B cell (primary cell): ENCODE data around the gene MORN1. TPM values are rescaled to one million over a fixed set of nuclear protein-coding genes. Genes with fewer than 3 reads are reported as not detected.

Experiments used
- ATAC-seq: fragments of 200-7000 bp; cut with Tn5 transposase; one replicate; pipeline ENCODE4 v1.10.0; 2021; ENCODE audit warnings: low read depth, mild to moderate bottlenecking, moderate number of reproducible peaks, moderate library complexity
- CTCF ChIA-PET: fragments of 350-600 bp; sonication (Branson Sonifier 250); formaldehyde crosslinking; loops from one replicate; lab custom pipeline; 2021; ENCODE audit warnings: antibody characterized with exemption, inconsistent platforms; lab: Charles Lee
- POLR2A ChIA-PET: fragments of 350-600 bp; sonication (Branson Sonifier 250); formaldehyde crosslinking; loops from one replicate; lab custom pipeline; 2021; ENCODE audit warnings: antibody characterized with exemption; lab: Charles Lee
- DNase-seq: peaks from one replicate; pipeline ENCODE4 v3.0.0; 2013
- H2AFZ ChIP-seq: 2 replicates; pipeline ENCODE4 v1.6.1; 2012; ENCODE audit warnings: mild to moderate bottlenecking, low read depth, low read length; ENCODE audit not compliant: insufficient read depth, poor library complexity, severe bottlenecking
- H3K27ac ChIP-seq, 2 donors: 1 replicate in 1 of 2; 2 replicates in 1 of 2; pipeline ENCODE4 v1.5.1; 2012 to 2013; ENCODE audit warnings: low read length in 2 of 2, mild to moderate bottlenecking in 2 of 2, moderate library complexity in 1 of 2
- H3K27me3 ChIP-seq, 4 experiments: fragments of 200-600 bp in 1 of 4; sonication (generic) in 1 of 4; replicated peaks in 1 of 4; 1 replicate in 2 of 4; 2 replicates in 2 of 4; pipeline versions ENCODE4 v1.6.1 to v1.7.0; 2013 to 2016; ENCODE audit warnings: low read length in 3 of 4, mild to moderate bottlenecking in 2 of 4, mixed read lengths in 1 of 4, moderate library complexity in 1 of 4; ENCODE audit not compliant: insufficient read depth in 4 of 4, control insufficient read depth in 3 of 4; ENCODE audit errors: control extremely low read depth in 1 of 4
- H3K36me3 ChIP-seq, 2 experiments: replicated peaks in 1 of 2; 1 replicate in 1 of 2; 2 replicates in 1 of 2; pipeline versions ENCODE4 v1.6.1 to v1.7.1; 2013; ENCODE audit warnings: low read length in 1 of 2; ENCODE audit not compliant: insufficient read depth in 2 of 2, control insufficient read depth in 1 of 2; ENCODE audit errors: control extremely low read depth in 1 of 2, extremely low read depth in 1 of 2
- H3K4me1 ChIP-seq, 2 donors: fragments of 200-600 bp in 1 of 2; sonication (generic) in 1 of 2; 1 replicate in 1 of 2; 2 replicates in 1 of 2; pipeline versions ENCODE4 v1.5.1 to v1.6.1; 2013 to 2017; ENCODE audit warnings: low read length in 2 of 2; ENCODE audit not compliant: control insufficient read depth in 2 of 2, insufficient read depth in 2 of 2
- H3K4me2 ChIP-seq: replicated peaks from 2 replicates; pipeline ENCODE3; 2012; ENCODE audit warnings: mild to moderate bottlenecking, low read depth, low read length; ENCODE audit not compliant: poor library complexity, severe bottlenecking
- H3K4me3 ChIP-seq, 5 experiments: fragments of 200-600 bp in 1 of 5; sonication (generic) in 1 of 5; 1 replicate in 3 of 5; 2 replicates in 2 of 5; pipeline versions ENCODE4 v1.5.1 to v1.7.0; 2011 to 2016; ENCODE audit warnings: low read length in 4 of 5, mild to moderate bottlenecking in 4 of 5, low read depth in 2 of 5, control low read depth in 1 of 5, moderate library complexity in 1 of 5; ENCODE audit not compliant: insufficient read depth in 1 of 5; ENCODE audit errors: control extremely low read depth in 1 of 5, extremely low read depth in 1 of 5
- H3K79me2 ChIP-seq: fragments of 200-600 bp; sonication (generic); one replicate; pipeline ENCODE4 v1.6.0; 2016; ENCODE audit warnings: low read length; ENCODE audit not compliant: control insufficient read depth, insufficient read depth
- H3K9ac ChIP-seq: fragments of 200-600 bp; sonication (generic); 2 replicates; pipeline ENCODE4 v1.6.1; 2017; ENCODE audit warnings: mild to moderate bottlenecking, low read length, moderate library complexity
- H3K9me3 ChIP-seq, 3 donors: one replicate each; pipeline versions ENCODE4 v1.6.1 to v1.7.1; 2013; ENCODE audit warnings: low read length in 2 of 3; ENCODE audit not compliant: control insufficient read depth in 2 of 3, insufficient read depth in 1 of 3; ENCODE audit errors: control extremely low read depth in 1 of 3
- H4K20me1 ChIP-seq: 2 replicates; pipeline ENCODE4 v1.6.0; 2012; ENCODE audit warnings: mild to moderate bottlenecking, low read length; ENCODE audit not compliant: insufficient read depth, control insufficient read depth, poor library complexity, severe bottlenecking
- H3K27ac Mint-ChIP-seq: one replicate; pipeline ENCODE4 v1.8.0; 2021; ENCODE audit warnings: mixed read lengths
- H3K27me3 Mint-ChIP-seq: one replicate; pipeline ENCODE4 v1.8.0; 2021; ENCODE audit warnings: mixed read lengths
- H3K4me1 Mint-ChIP-seq: one replicate; pipeline ENCODE4 v1.8.0; 2021; ENCODE audit warnings: mixed read lengths
- H3K4me3 Mint-ChIP-seq: one replicate; pipeline ENCODE4 v1.8.0; 2021; ENCODE audit warnings: mixed read lengths
- H3K9me3 Mint-ChIP-seq: one replicate; pipeline ENCODE4 v1.8.0; 2022; ENCODE audit warnings: mixed read lengths; ENCODE audit not compliant: insufficient read depth
- CTCF ChIP-seq: fragments of 200-600 bp; IDR thresholded peaks from one replicate; pipeline ENCODE4 v1.8.0; 2022; ENCODE audit warnings: antibody characterized with exemption, mild to moderate bottlenecking
- EZH2 ChIP-seq: IDR thresholded peaks from 2 replicates; pipeline ENCODE4 v1.6.1; 2012; ENCODE audit warnings: borderline replicate concordance, low read depth, mild to moderate bottlenecking, moderate library complexity, low read length; ENCODE audit not compliant: insufficient read depth, poor library complexity, severe bottlenecking
- WGBS: methylation state at CpG from one replicate; pipeline ENCODE4 v1.1.5; 2013; ENCODE audit warnings: missing lambda C conversion rate; ENCODE audit not compliant: insufficient coverage; 5-methylcytosine and 5-hydroxymethylcytosine counted together
- intact Hi-C: fragments of 100-400 bp; cut with micrococcal nuclease; formaldehyde crosslinking; loops from one replicate; pipeline ENCODE4 v1.10.0; 2022
- polyA plus RNA-seq: library from polyadenylated mRNA; depleted of rRNA; stranded (reverse); fragments of >200 nt; gene quantifications from 2 replicates; pipeline ENCODE4 v1.2.3, GENCODE V29; 2012
- total RNA-seq, 2 donors: library from RNA; stranded (reverse); fragments of 120-200 nt in 1 of 2; gene quantifications; 1 replicate in 1 of 2; 2 replicates in 1 of 2; pipeline versions ENCODE4 v1.2.3 to v1.2.4, GENCODE V29; 2013 to 2022

The MORN1 gene
- total and polyA plus RNA-seq, 2 donors (not counting 1 experiment from before 2014, with no cell fraction given): 10.2 to 32.6 TPM

GRCh38 chr1:2284932-2285331 is 106.4 kb downstream of the MORN1 start:
- Histone ChIP-seq H3K4me3 (no peak overlapping the region), H3K4me2 (no peak overlapping the region), H3K27ac (no peak overlapping the region), H2AFZ (no peak overlapping the region), H3K27me3 (no peaks in the 10 kb centered on the region), H4K20me1 (peaks cover 79% of the 10 kb centered on the region), H3K9ac (no peak overlapping the region), H3K9me3 (no peaks in the 10 kb centered on the region), H3K4me1 (peaks cover 19 to 22% of the 10 kb centered on the region in 2 donors), H3K79me2 (peaks cover 80% of the 10 kb centered on the region), H3K36me3 (peaks cover 0 to 7% of the 10 kb centered on the region in 2 experiments)
- no peaks in the 10 kb centered on the region for H3K27me3 Mint-ChIP-seq
- no peak for TF ChIP-seq EZH2
- no peak for TF ChIP-seq CTCF
- peaks cover 22% of the 10 kb centered on the region for H3K4me1 Mint-ChIP-seq
- no peak overlapping the region for H3K27ac Mint-ChIP-seq
- DNase-seq (no peak), ATAC-seq (no peak)
- 97% methylated on average over 9 of the region's 9 CpGs for WGBS
- H3K9me3 Mint-ChIP-seq: no peaks in the 10 kb centered on the region
- no peak overlapping the region for H3K4me3 Mint-ChIP-seq
- intact Hi-C loops: no loop called here
- ChIA-PET CTCF (interaction anchor here (1.1 to 1.2 kb wide), 2 partner anchors 11 to 56 kb away, joined by 3 to 4 read pairs; no protein-coding TSS in a partner anchor), POLR2A (interaction anchor here (0.7 kb wide), 1 partner anchor 96 kb away, joined by 3 read pairs; no protein-coding TSS in a partner anchor)

DNA sequence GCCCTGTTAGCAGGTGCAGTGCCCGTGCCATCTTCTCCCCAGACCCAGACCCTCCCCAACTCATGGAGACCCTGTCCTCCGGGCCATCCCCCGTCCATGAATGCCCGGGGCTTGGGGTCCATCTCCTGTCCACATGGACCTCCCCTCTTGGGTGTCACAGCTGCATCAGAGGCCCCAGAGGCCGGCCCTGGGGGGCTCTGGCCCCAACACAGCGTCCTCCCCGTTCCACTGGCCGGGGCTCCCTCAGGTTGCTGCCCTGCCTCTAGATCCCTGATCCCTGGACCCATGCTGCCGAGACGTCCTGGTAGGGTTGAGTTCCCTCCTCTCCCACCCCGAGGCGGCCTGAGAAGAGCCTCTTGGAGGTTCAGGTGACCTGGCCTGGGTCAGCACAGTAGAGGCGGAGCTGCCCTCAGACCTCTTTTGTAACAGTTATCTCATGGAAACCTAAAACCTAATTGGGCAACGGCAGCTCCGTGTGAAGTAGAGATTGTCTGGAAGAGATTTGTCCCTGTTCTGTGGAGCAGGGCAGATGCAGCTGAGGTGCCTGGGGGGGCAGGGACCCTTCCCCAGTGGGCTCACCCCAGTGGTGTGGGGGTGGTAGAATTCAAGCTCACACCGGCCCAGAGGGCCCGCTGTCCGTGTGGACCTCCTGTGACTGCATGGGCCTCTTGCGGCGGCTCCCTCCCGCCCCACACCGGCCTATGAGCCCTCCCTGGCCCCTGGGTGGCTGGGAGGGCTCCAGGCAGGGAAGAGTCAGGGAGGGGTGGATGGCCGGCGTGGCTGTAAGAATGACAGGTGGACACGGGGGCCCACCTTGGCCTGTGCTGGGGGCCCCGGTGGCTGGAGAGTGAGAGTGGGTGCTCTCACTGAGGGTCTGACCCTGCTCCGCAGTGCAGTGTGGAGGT is 107.1 kb downstream of the MORN1 start:
- CTCF ChIA-PET: interaction anchor here (1.1 kb wide), 1 partner anchor 12 kb away, joined by 4 read pairs; no protein-coding TSS in a partner anchor
- peaks cover 79% of the 10 kb centered on the region for H4K20me1 ChIP-seq
- Mint-ChIP-seq H3K27me3 (no peaks in the 10 kb centered on the region), H3K27ac (no peak overlapping the region), H3K9me3 (no peaks in the 10 kb centered on the region), H3K4me3 (no peak overlapping the region), H3K4me1 (peaks cover 22% of the 10 kb centered on the region)
- no peak overlapping the region for H3K4me2 ChIP-seq
- no peak overlapping the region for H2AFZ ChIP-seq
- POLR2A ChIA-PET: interaction anchor here (0.6 kb wide), 1 partner anchor 264 kb away, joined by 3 read pairs; no protein-coding TSS in a partner anchor
- no peaks in the 10 kb centered on the region for H3K9me3 ChIP-seq
- no peak for TF ChIP-seq EZH2
- H3K36me3 ChIP-seq: peaks cover 0 to 7% of the 10 kb centered on the region in 2 experiments
- H3K27me3 ChIP-seq: no peaks in the 10 kb centered on the region
- intact Hi-C loops: no loop called here
- 95% methylated on average over 18 of the region's 27 CpGs for WGBS
- DNase-seq (no peak), ATAC-seq (no peak)
- no peak overlapping the region for H3K27ac ChIP-seq
- no peak overlapping the region for H3K9ac ChIP-seq
- peaks cover 82% of the 10 kb centered on the region for H3K79me2 ChIP-seq
- H3K4me1 ChIP-seq: peaks cover 18 to 22% of the 10 kb centered on the region in 2 donors
- H3K4me3 ChIP-seq: no peak overlapping the region
